ENCODE measurements around the gene KLHL13. TPM values are rescaled to one million over a fixed set of nuclear protein-coding genes. Genes with fewer than 3 reads are reported as not detected.
"Not testable (repeated sequence)": the region's sequence is repeated elsewhere in the genome, so short reads cannot be mapped to it uniquely, and the experiment has no call there.

Gene KLHL13
- total RNA-seq, 1 donor from 2014 or later, result 5.6 TPM

GRCh38 chrX:118152721-118153120, 36.1 kb upstream of the KLHL13 start:
- no peaks in the 10 kb centered on the region for H3K9me3 Mint-ChIP-seq (ENCODE audit: unreplicated experiment)

GRCh38 chrX:118148737-118149136, 32.1 kb upstream of the KLHL13 start:
- Histone ChIP-seq H4K20me1 (ENCODE audit: insufficient read depth, low read length) (no peaks in the 10 kb centered on the region), H3K4me2 (ENCODE audit: low read length) (no peak overlapping the region), H3K4me3 (ENCODE audit: insufficient read depth, low read depth, low read length) (no peak overlapping the region), H3K9me3 (ENCODE audit: insufficient read depth, low read depth, low read length) (no peaks in the 10 kb centered on the region), H3K4me1 (ENCODE audit: insufficient read depth, low read length) (no peaks in the 10 kb centered on the region), H3K79me2 (ENCODE audit: insufficient read depth, low read length) (no peaks in the 10 kb centered on the region), H3K9ac (ENCODE audit: low read length) (no peak overlapping the region), H3K27me3 (ENCODE audit: insufficient read depth, low read length) (no peaks in the 10 kb centered on the region), H3K36me3 (ENCODE audit: insufficient read depth, low read length) (no peaks in the 10 kb centered on the region), H3K27ac (ENCODE audit: low read depth, low read length) (no peak overlapping the region), H2AFZ (ENCODE audit: low read depth, low read length) (no peak overlapping the region)
- Mint-ChIP-seq H3K27ac (ENCODE audit: unreplicated experiment) (no peak overlapping the region), H3K4me1 (ENCODE audit: low read depth, unreplicated experiment) (no peaks in the 10 kb centered on the region), H3K36me3 (ENCODE audit: low read depth, unreplicated experiment) (no peaks in the 10 kb centered on the region), H3K9me3 (ENCODE audit: unreplicated experiment) (no peaks in the 10 kb centered on the region), H3K4me3 (ENCODE audit: unreplicated experiment) (no peak overlapping the region), H3K27me3 (ENCODE audit: low read depth, unreplicated experiment) (no peaks in the 10 kb centered on the region)
- DNase-seq (ENCODE audit: low read depth), result no peak
- no peak for FAIRE-seq
- no peak for TF ChIP-seq EZH2 (IDR thresholded peaks at IDR 0.05; ENCODE audit: insufficient read depth, low read length)
- TF ChIP-seq, protein P1, sequence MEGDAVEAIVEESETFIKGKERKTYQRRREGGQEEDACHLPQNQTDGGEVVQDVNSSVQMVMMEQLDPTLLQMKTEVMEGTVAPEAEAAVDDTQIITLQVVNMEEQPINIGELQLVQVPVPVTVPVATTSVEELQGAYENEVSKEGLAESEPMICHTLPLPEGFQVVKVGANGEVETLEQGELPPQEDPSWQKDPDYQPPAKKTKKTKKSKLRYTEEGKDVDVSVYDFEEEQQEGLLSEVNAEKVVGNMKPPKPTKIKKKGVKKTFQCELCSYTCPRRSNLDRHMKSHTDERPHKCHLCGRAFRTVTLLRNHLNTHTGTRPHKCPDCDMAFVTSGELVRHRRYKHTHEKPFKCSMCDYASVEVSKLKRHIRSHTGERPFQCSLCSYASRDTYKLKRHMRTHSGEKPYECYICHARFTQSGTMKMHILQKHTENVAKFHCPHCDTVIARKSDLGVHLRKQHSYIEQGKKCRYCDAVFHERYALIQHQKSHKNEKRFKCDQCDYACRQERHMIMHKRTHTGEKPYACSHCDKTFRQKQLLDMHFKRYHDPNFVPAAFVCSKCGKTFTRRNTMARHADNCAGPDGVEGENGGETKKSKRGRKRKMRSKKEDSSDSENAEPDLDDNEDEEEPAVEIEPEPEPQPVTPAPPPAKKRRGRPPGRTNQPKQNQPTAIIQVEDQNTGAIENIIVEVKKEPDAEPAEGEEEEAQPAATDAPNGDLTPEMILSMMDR (IDR thresholded peaks at IDR 0.05; ENCODE audit: insufficient read depth, low read depth, low read length), result no peak

More at GRCh38 chrX:118152721-118153120, 36.1 kb upstream of the KLHL13 start:
- H3K9me3 ChIP-seq (ENCODE audit: insufficient read depth, low read depth, low read length), result no peaks in the 10 kb centered on the region
- FAIRE-seq (no peak), DNase-seq (ENCODE audit: low read depth) (no peak)
- Mint-ChIP-seq H3K36me3 (ENCODE audit: low read depth, unreplicated experiment) (no peaks in the 10 kb centered on the region), H3K4me1 (ENCODE audit: low read depth, unreplicated experiment) (no peaks in the 10 kb centered on the region), H3K4me3 (ENCODE audit: unreplicated experiment) (no peak overlapping the region), H3K27me3 (ENCODE audit: low read depth, unreplicated experiment) (no peaks in the 10 kb centered on the region), H3K27ac (ENCODE audit: unreplicated experiment) (no peak overlapping the region)
- no peak overlapping the region for H3K27ac ChIP-seq (ENCODE audit: low read depth, low read length)
- no peaks in the 10 kb centered on the region for H3K4me1 ChIP-seq (ENCODE audit: insufficient read depth, low read length)
- no peaks in the 10 kb centered on the region for H3K79me2 ChIP-seq (ENCODE audit: insufficient read depth, low read length)
- H3K36me3 ChIP-seq (ENCODE audit: insufficient read depth, low read length), result no peaks in the 10 kb centered on the region
- H4K20me1 ChIP-seq (ENCODE audit: insufficient read depth, low read length), result no peaks in the 10 kb centered on the region
- no peak overlapping the region for H3K4me2 ChIP-seq (ENCODE audit: low read length)
- H3K4me3 ChIP-seq (ENCODE audit: insufficient read depth, low read depth, low read length), result no peak overlapping the region
- no peak overlapping the region for H3K9ac ChIP-seq (ENCODE audit: low read length)
- TF ChIP-seq EZH2 (IDR thresholded peaks at IDR 0.05; ENCODE audit: insufficient read depth, low read length), result no peak
- TF ChIP-seq, protein P1 (IDR thresholded peaks at IDR 0.05; ENCODE audit: insufficient read depth, low read depth, low read length), result no peak
- H3K27me3 ChIP-seq (ENCODE audit: insufficient read depth, low read length), result no peaks in the 10 kb centered on the region
- no peak overlapping the region for H2AFZ ChIP-seq (ENCODE audit: low read depth, low read length)

DNA sequence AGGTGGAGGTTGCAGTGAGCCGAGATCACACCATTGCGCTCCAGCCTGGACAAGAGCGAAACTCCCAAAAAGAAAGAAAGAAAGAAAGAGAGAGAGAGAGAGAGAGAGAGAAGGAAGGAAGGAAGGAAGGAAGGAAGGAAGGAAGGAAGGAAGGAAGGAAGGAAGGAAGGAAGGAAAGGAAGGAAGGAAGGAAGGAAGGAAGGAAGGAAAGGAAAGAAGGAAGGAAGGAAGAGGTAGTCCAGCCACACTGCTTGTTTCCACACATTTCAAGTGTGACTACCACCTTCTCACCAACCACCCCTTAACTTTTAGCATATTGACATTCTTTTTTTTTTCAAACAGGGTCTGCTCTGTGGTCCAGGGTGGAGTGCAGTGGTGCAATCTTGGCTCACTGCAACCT, 31.2 kb upstream of the KLHL13 start:
- not testable (repeated sequence) for H3K9me3 ChIP-seq (ENCODE audit: insufficient read depth, low read depth, low read length); H3K27ac Mint-ChIP-seq (ENCODE audit: unreplicated experiment)

More for the DNA sequence above, 31.2 kb upstream of the KLHL13 start:
- H3K27me3 Mint-ChIP-seq (ENCODE audit: low read depth, unreplicated experiment); H3K36me3 Mint-ChIP-seq (ENCODE audit: low read depth, unreplicated experiment); H2AFZ ChIP-seq (ENCODE audit: low read depth, low read length); H3K9ac ChIP-seq (ENCODE audit: low read length); DNase-seq (ENCODE audit: low read depth); FAIRE-seq; H3K27me3 ChIP-seq (ENCODE audit: insufficient read depth, low read length); H3K4me3 Mint-ChIP-seq (ENCODE audit: unreplicated experiment); H3K79me2 ChIP-seq (ENCODE audit: insufficient read depth, low read length); H3K36me3 ChIP-seq (ENCODE audit: insufficient read depth, low read length); H3K4me3 ChIP-seq (ENCODE audit: insufficient read depth, low read depth, low read length); H4K20me1 ChIP-seq (ENCODE audit: insufficient read depth, low read length); H3K9me3 Mint-ChIP-seq (ENCODE audit: unreplicated experiment); H3K27ac ChIP-seq (ENCODE audit: low read depth, low read length); H3K4me2 ChIP-seq (ENCODE audit: low read length); H3K4me1 ChIP-seq (ENCODE audit: insufficient read depth, low read length); H3K4me1 Mint-ChIP-seq (ENCODE audit: low read depth, unreplicated experiment): not testable (repeated sequence)
